ENCODE measurements around the gene BRD3OS.

Gene BRD3OS

DNA sequence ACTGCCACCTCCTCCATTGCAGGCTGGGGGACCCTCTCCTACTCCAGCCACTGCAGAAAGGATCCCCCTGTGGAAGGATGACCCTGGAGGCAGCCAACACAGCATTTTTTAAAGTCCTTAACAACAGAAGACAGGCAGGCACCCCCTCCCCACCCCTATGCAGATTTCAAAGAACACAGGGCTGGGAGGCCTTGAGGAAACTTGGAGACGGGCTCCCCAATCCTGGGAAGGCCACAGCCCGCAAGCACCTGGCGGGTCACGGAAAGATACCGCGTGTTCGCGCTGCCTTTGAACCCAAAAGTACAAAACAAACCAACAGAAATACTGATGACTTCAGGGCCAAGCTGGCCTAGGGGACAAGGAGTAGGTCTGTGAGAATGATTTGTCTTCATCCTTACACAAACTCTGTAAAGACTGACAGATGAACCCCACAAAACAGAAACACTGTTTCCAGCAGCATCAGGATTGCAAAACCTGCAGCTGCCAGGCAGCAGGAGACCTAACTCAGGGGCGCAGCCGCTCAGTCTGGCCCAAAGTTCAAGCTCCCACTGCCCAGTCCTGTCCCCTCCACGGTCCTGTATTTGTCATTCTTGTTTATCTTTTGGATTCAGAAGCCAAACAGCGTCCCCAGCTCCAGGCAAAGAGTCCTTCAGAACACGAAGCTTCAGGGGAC lies 46.9 kb upstream of the BRD3OS start:
- TF ChIP-seq CTBP1 (IDR thresholded peaks at IDR 0.05; ENCODE audit: borderline replicate concordance) (no peak), BHLHE40 (IDR thresholded peaks at IDR 0.05; ENCODE audit: borderline replicate concordance) (no peak), FOXA1 (IDR thresholded peaks at IDR 0.05) (no peak), ARNT (IDR thresholded peaks at IDR 0.05) (no peak), NFRKB (IDR thresholded peaks at IDR 0.05) (no peak), SP1 (IDR thresholded peaks at IDR 0.05) (no peak), LEF1 (IDR thresholded peaks at IDR 0.05; ENCODE audit: borderline replicate concordance) (no peak), L3MBTL2 (conservative IDR thresholded peaks at IDR 0.05) (no peak), PKNOX1 (IDR thresholded peaks at IDR 0.05) (no peak), TARDBP (IDR thresholded peaks at IDR 0.05) (no peak), ELF4 (IDR thresholded peaks at IDR 0.05) (no peak), FOXK2 (IDR thresholded peaks at IDR 0.05) (no peak), ZNF384 (IDR thresholded peaks at IDR 0.05) (no peak), FOXM1 (IDR thresholded peaks at IDR 0.05; ENCODE audit: borderline replicate concordance) (no peak), HDGF (IDR thresholded peaks at IDR 0.05; ENCODE audit: borderline replicate concordance) (no peak), SUZ12 (IDR thresholded peaks at IDR 0.05) (no peak)
- ChIA-PET CTCF (no interaction called here), POLR2A (no interaction called here)
- DNase-seq (ENCODE audit: extremely low spot score): no peak

DNA sequence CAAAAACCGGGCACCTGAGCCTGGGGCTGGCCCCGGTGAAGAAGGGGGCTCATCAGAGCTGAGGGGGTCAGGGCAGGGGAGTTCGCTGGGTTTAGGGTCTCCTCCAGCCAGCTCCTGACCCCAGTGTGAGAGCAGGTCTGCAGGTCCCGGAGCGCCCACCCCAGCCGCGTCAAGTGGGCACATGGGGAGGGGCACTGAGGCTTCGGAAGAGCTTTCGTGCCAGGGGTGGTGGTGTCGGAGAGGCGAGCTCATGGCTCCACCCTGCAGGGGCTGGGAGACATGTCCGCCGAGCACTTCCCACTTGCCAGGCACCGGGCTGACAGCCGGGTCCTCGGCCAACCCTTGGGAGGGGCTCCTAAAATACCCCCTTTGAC lies 46.4 kb upstream of the BRD3OS start:
- TF ChIP-seq L3MBTL2 (conservative IDR thresholded peaks at IDR 0.05): no peak
- no peak for TF ChIP-seq ZNF384 (IDR thresholded peaks at IDR 0.05)
- no peak for TF ChIP-seq BHLHE40 (IDR thresholded peaks at IDR 0.05; ENCODE audit: borderline replicate concordance)
- no peak for TF ChIP-seq PKNOX1 (IDR thresholded peaks at IDR 0.05)
- TF ChIP-seq FOXA1 (IDR thresholded peaks at IDR 0.05): no peak
- TF ChIP-seq FOXM1 (IDR thresholded peaks at IDR 0.05; ENCODE audit: borderline replicate concordance): no peak
- no peak for TF ChIP-seq CTBP1 (IDR thresholded peaks at IDR 0.05; ENCODE audit: borderline replicate concordance)
- TF ChIP-seq NFRKB (IDR thresholded peaks at IDR 0.05): no peak
- TF ChIP-seq SUZ12 (IDR thresholded peaks at IDR 0.05): no peak
- CTCF ChIA-PET: no interaction called here
- no peak for DNase-seq (ENCODE audit: extremely low spot score)
- POLR2A ChIA-PET: no interaction called here

DNA sequence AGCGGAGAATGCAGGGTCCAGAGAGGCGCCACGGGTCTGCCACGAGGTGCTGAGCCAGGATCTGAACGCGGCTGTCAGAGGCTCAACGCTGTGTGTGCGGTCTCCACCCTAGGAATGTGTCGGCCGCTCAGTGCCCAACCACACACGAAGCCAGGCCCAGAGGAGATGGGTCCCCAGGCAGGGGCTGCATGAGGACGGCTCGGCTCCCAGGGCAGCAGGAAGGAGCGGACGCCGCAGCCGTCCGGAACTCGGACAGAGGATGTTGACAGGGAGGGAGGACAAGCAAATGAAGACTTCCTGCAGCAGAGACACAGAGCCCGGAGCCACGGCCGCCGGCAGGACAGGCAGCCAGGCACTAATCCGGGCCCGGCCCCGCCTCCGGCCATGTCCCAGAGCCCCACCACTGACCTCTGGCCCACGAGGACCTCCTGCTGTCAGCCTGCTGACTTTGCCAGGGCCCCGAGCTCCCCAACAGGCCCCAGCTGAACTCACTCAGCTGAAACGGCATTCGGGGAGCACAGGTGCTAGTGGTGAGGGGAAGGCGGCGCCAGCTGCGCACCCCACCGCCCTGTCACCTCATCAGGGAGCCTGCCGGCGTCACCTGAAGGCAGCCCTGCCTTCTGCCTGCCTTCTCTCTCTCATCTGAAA lies 45.9 kb upstream of the BRD3OS start:
- no peak for TF ChIP-seq LEF1 (IDR thresholded peaks at IDR 0.05; ENCODE audit: borderline replicate concordance)
- no peak for TF ChIP-seq FOXA1 (IDR thresholded peaks at IDR 0.05)
- TF ChIP-seq SUZ12 (IDR thresholded peaks at IDR 0.05): no peak
- TF ChIP-seq NFRKB (IDR thresholded peaks at IDR 0.05): no peak
- TF ChIP-seq CTBP1 (IDR thresholded peaks at IDR 0.05; ENCODE audit: borderline replicate concordance): no peak
- no peak for TF ChIP-seq L3MBTL2 (conservative IDR thresholded peaks at IDR 0.05)
- no peak for TF ChIP-seq TARDBP (IDR thresholded peaks at IDR 0.05)
- TF ChIP-seq ELF4 (IDR thresholded peaks at IDR 0.05): no peak
- TF ChIP-seq SP1 (IDR thresholded peaks at IDR 0.05): no peak
- TF ChIP-seq ARNT (IDR thresholded peaks at IDR 0.05): no peak
- TF ChIP-seq FOXM1 (IDR thresholded peaks at IDR 0.05; ENCODE audit: borderline replicate concordance): no peak
- TF ChIP-seq PKNOX1 (IDR thresholded peaks at IDR 0.05): no peak
- TF ChIP-seq ZNF384 (IDR thresholded peaks at IDR 0.05): no peak
- TF ChIP-seq BHLHE40 (IDR thresholded peaks at IDR 0.05; ENCODE audit: borderline replicate concordance): no peak
- CTCF ChIA-PET: no interaction called here
- POLR2A ChIA-PET: no interaction called here
- no peak for DNase-seq (ENCODE audit: extremely low spot score)

- no peak for DNase-seq (ENCODE audit: extremely low spot score)
- ChIA-PET CTCF (no interaction called here), POLR2A (no interaction called here)
- TF ChIP-seq L3MBTL2 (conservative IDR thresholded peaks at IDR 0.05) (no peak), SP1 (IDR thresholded peaks at IDR 0.05) (no peak)
Observed at GRCh38 chr9:133979921-133980863, 45.1 kb upstream of the BRD3OS start.

- DNase-seq (ENCODE audit: extremely low spot score): no peak
- TF ChIP-seq FOXA1 (IDR thresholded peaks at IDR 0.05) (no peak), SP1 (IDR thresholded peaks at IDR 0.05) (no peak), LEF1 (IDR thresholded peaks at IDR 0.05; ENCODE audit: borderline replicate concordance) (no peak), BHLHE40 (IDR thresholded peaks at IDR 0.05; ENCODE audit: borderline replicate concordance) (no peak), FOXM1 (IDR thresholded peaks at IDR 0.05; ENCODE audit: borderline replicate concordance) (no peak), TARDBP (IDR thresholded peaks at IDR 0.05) (no peak), SUZ12 (IDR thresholded peaks at IDR 0.05) (no peak), L3MBTL2 (conservative IDR thresholded peaks at IDR 0.05) (no peak), FOXK2 (IDR thresholded peaks at IDR 0.05) (no peak), PKNOX1 (IDR thresholded peaks at IDR 0.05) (no peak)
- ChIA-PET CTCF (no interaction called here), POLR2A (no interaction called here)
Observed at GRCh38 chr9:133980864-133981588, 44.3 kb upstream of the BRD3OS start.
